GM10248 (cell line): Measurements from ENCODE around the gene PSME3IP1.

Experiments used
- CTCF ChIA-PET: fragments of 300-600 bp; sonication (Branson Sonifier 250); formaldehyde crosslinking; extraction: SDS; loops from one replicate; lab custom pipeline; 2021; ENCODE audit warnings: antibody characterized with exemption; lab: Yijun Ruan, JAX
- POLR2A ChIA-PET: fragments of 350-650 bp; sonication (Branson Sonifier 250); formaldehyde crosslinking; extraction: SDS; loops from one replicate; lab custom pipeline; 2020; ENCODE audit warnings: antibody characterized with exemption; lab: Yijun Ruan, JAX
- DNase-seq: peaks from one replicate; pipeline ENCODE4 v3.0.0; 2012; ENCODE audit errors: extremely low spot score
- CTCF ChIP-seq: IDR thresholded peaks from 2 replicates; pipeline ENCODE4 v1.5.1; 2012; ENCODE audit warnings: mild to moderate bottlenecking, low read depth; ENCODE audit errors: extremely low read depth, missing control alignments, control extremely low read depth

The PSME3IP1 gene

DNA sequence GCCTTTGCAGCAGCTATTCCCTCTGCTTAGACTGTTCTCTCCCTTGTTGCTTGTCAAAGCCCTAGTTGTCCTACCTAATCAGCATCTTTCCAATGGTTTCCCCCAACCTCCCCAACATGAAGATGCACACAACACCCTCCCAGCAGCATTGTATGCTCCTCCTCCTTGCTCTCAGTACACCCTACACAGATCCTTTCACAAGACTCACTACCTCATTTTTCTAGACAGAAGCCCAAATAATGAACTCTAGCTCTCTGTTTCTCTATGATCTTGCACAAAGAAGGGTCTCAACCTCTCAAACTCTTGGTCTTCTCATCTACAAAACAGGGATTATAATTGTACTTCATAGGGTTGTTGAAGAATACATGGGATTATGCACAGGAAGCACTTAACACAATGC is 19.4 kb downstream of the PSME3IP1 start:
- TF ChIP-seq CTCF = no peak
- CTCF ChIA-PET = interaction anchor here (0.8 to 5.0 kb wide), 7 partner anchors 8 to 202 kb away, joined by 3 to 36 read pairs (median 5); no protein-coding TSS in a partner anchor
- POLR2A ChIA-PET = no interaction called here
- no peak for DNase-seq

DNA sequence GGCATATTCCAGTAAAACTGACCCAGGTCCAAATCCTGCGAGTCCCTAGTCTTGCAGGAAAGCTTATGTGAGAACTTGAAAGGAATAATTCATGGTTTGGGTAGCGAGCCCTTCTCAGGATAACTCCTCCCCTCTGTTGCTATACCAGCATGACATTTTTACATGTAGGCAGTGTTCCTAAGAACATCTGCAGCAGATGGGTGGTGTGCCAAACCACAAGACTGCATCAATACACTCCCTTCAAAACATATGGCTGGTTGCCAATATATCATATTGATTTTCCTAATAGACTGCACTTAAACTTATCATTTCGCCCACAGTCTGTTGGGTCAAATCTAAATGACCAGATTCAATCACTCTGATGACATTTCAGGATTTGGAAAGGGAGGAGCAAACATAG is 19.9 kb downstream of the PSME3IP1 start:
- CTCF ChIA-PET = interaction anchor here (1.0 to 5.0 kb wide), 4 partner anchors 9 to 202 kb away, joined by 4 to 36 read pairs (median 8); no protein-coding TSS in a partner anchor
- TF ChIP-seq CTCF = no peak
- POLR2A ChIA-PET = no interaction called here
- DNase-seq = no peak

- CTCF ChIA-PET = interaction anchor here (1.2 to 5.0 kb wide), 3 partner anchors 14 to 82 kb away, joined by 3 to 36 read pairs (median 10); no protein-coding TSS in a partner anchor
- POLR2A ChIA-PET = no interaction called here
- DNase-seq = no peak
- TF ChIP-seq CTCF = no peak
Observed at GRCh38 chr16:57165483-57165882, 20.4 kb downstream of the PSME3IP1 start.

DNA sequence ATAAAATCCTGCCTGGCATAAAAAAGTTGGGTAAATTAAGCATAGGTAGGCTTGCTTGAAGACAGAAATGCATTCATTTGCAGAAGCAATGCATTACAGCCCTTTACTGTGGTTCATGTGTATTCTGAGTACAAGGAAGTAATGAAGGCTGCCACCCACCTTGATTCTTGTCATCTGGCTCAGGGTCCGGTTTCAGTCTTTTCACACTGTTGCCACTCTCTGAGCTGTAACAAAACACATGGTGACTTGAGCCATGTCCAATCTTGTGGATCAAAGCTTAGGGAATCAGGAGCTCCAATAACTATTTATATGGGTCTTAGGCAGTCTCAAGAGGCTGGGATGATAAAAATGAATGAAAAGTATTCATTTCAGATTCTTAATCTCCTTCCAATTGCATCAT is 22.0 kb downstream of the PSME3IP1 start:
- POLR2A ChIA-PET = no interaction called here
- TF ChIP-seq CTCF = no peak
- no peak for DNase-seq
- CTCF ChIA-PET = interaction anchor here (1.4 kb wide), 1 partner anchor 13 kb away, joined by 4 read pairs; no protein-coding TSS in a partner anchor

DNA sequence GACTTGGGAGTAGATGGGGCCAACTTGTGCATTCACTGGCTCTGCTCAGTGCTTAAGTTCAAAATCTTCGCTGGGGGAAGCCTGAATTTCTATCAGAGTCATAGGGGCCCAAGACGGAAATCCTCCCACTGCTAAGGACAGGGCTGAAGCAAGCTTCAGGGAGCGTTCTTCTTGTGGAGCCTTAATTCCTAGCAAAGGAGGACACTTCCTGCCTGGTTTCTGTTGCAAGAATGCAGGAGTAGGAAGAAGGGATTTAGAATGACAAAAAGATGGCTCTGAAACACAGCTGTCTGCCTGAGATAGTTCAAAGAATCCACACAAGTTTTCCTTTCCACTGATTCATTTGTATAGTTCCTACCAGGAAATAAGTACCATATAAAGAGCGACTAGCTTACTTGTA is 26.4 kb downstream of the PSME3IP1 start:
- ChIA-PET CTCF (interaction anchor here (1.2 to 1.6 kb wide), 2 partner anchors 15 to 67 kb away, joined by 3 to 7 read pairs; partner anchors contain the start of gene CPNE2), POLR2A (no interaction called here)
- DNase-seq = no peak

DNA sequence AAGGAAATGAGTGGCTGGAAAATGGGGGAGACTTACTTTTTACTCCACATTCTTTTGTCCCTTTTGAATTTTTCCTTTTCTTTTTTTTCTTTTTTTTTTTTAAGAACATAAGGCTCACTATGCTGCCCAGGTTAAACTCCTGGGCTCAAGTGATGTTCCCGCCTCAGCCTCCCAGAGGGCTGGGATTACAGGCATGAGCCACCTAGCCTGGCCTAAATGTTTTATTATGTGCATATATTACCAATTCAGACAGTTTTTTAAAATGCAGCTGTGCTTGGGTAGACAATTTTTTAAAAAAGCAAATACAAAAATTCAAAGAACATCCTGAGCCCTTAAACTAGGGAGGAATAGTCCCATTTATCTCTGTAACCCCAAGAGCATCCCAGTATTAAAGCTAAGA is 28.3 kb downstream of the PSME3IP1 start:
- no peak for DNase-seq
- no peak for TF ChIP-seq CTCF
- ChIA-PET POLR2A (no interaction called here), CTCF (interaction anchor here (1.3 kb wide), 1 partner anchor 13 kb away, joined by 4 read pairs; no protein-coding TSS in a partner anchor)

More for the DNA sequence above, 26.4 kb downstream of the PSME3IP1 start:
- no peak for TF ChIP-seq CTCF
